Astrocyte of the spinal cord (primary cell): ENCODE data around the gene BRD4.

Source experiments
- DNase-seq: peaks from one replicate; pipeline ENCODE4 v3.0.0; 2011; ENCODE audit warnings: low read depth, low spot score
- H3K4me3 ChIP-seq: 2 replicates; pipeline ENCODE4 v1.5.1; 2011; ENCODE audit warnings: low read depth, mild to moderate bottlenecking, low read length, moderate library complexity
- CTCF ChIP-seq: IDR thresholded peaks from 2 replicates; pipeline ENCODE4 v1.5.1; 2012; ENCODE audit warnings: low read depth, mild to moderate bottlenecking, low read length, inconsistent platforms
- in situ Hi-C: cut with HindIII; loops from 2 replicates; pipeline ENCODE4 v1.10.0; 2017; ENCODE audit warnings: low sequenced_read_pairs

The BRD4 gene

DNA sequence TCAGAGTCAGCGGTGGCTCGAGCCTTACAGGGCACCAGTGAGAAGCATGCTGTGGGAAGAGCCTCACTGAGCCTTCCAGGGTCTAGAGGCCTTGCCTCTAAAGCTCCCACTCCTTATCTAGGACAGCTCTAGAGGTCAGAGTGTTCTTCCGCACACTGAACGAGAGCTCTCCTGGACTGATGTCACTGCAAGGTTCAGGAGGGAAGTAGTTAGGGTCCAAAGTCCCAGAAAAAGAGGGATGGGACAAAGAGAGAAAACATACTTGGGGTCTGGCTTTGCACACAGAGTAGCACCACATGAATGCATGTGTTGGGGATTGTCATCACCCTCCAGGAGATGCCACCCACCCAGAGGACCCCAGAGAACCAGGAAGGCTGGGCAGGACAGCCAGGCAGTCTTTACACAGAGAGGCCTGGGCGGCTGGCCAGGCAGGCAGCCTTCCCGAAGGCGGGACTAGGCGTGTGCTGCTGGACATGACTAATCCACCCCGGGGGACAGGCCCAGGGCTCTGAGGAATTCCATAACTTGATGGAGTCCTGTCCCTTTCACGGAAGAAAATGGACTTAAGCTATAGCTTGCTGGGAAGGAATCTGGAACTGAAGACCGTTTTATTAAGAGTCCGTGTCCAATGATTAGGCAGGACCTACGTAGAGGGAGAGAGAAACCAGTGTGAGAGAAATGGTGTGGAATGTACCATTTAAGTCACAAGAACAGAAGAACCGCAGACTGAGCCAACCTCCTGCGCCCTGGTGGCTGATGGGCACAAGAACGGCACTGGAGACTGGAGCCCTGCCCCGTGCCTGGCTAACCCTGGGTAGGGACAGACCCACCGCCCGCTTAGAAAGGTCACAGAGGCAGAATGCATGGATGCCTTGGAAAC lies 83.5 kb downstream of the BRD4 start:
- DNase-seq: peak; percentile 94
- in situ Hi-C loops: no loop called here
- no peak overlapping the region for H3K4me3 ChIP-seq
- no peak for TF ChIP-seq CTCF

DNA sequence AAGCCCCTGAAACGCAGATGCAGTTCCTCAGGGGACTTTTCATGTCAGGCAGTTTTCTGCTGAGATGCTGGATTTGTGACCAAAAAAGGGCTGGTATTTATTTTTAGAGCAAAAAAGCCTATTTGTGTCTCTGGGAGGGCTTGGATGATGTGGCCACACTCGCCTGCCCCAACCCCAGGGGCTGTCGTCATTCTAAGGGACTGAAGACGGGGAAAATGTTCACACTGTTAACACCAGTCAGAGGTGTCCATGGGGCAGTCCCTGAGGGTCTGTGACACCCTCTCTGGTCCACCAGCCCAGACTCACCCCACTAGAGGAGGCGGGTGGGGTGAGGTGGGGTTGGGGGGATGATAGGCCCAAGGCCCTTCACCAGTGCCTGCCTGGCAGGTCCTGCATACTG lies 84.2 kb downstream of the BRD4 start:
- no peak for TF ChIP-seq CTCF
- in situ Hi-C loops: no loop called here

GRCh38 chr19:15247107-15248014 lies 85.0 kb downstream of the BRD4 start:
- in situ Hi-C loops: no loop called here
- no peak overlapping the region for H3K4me3 ChIP-seq
- TF ChIP-seq CTCF: no peak
- DNase-seq: no peak

More for the DNA sequence above, 84.2 kb downstream of the BRD4 start:
- no peak overlapping the region for H3K4me3 ChIP-seq
- peak; percentile 16 for DNase-seq

- no peak for TF ChIP-seq CTCF
These were observed 86.2 kb downstream of the BRD4 start for GRCh38 chr19:15246198-15246481.

GRCh38 chr19:15245370-15246197 lies 86.8 kb downstream of the BRD4 start:
- H3K4me3 ChIP-seq: no peak overlapping the region
- in situ Hi-C loops: no loop called here
- TF ChIP-seq CTCF: no peak
- no peak for DNase-seq

More at GRCh38 chr19:15246198-15246481, 86.2 kb downstream of the BRD4 start:
- H3K4me3 ChIP-seq: no peak overlapping the region
- no peak for DNase-seq
- in situ Hi-C loops: no loop called here

DNA sequence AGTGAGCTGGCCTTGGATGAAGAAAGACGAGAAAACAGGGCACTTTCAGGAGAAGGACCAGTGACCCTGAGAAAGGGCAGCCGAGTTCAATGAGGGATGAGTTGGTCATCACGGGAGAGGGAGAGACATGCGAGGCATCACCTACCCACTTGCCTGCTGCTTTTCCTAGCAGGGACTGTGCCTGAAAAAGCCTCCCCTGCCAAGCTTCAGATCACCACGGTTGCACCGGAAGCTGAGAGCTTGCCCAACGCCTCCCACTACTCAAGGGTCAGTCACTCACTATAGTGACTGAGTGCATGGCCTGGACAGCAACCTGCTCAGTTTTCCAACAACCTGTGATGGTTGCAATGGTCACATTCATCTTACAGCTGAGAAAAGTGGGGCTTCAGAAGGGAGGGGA lies 87.5 kb downstream of the BRD4 start:
- no peak overlapping the region for H3K4me3 ChIP-seq
- in situ Hi-C loops: no loop called here
- TF ChIP-seq CTCF: no peak
- DNase-seq: no peak
